ENCODE results near the gene SLC9A9.

DNA sequence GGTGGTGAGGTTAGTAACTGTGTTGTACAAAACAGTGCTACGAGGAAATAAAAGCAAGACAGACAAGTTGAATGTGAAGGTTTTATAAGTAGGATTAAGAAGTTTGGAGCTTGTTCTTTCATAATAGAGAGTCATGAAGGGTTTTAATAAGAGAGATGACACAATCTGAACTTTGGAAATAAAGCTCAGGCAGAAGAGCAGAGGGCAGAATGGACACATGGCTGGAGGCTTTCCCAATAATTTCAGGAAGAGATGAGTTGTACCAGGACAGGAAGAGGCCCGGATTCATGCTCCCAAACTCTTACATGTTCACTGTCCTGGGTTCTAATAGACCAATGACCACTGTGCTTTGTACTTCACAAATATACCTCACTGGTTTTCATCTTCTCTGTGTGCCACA lies 194.8 kb downstream of the SLC9A9 start:
- TF ChIP-seq, protein P1, sequence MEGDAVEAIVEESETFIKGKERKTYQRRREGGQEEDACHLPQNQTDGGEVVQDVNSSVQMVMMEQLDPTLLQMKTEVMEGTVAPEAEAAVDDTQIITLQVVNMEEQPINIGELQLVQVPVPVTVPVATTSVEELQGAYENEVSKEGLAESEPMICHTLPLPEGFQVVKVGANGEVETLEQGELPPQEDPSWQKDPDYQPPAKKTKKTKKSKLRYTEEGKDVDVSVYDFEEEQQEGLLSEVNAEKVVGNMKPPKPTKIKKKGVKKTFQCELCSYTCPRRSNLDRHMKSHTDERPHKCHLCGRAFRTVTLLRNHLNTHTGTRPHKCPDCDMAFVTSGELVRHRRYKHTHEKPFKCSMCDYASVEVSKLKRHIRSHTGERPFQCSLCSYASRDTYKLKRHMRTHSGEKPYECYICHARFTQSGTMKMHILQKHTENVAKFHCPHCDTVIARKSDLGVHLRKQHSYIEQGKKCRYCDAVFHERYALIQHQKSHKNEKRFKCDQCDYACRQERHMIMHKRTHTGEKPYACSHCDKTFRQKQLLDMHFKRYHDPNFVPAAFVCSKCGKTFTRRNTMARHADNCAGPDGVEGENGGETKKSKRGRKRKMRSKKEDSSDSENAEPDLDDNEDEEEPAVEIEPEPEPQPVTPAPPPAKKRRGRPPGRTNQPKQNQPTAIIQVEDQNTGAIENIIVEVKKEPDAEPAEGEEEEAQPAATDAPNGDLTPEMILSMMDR (IDR thresholded peaks at IDR 0.05 in 4 of 5, conservative IDR thresholded peaks at IDR 0.05 in 1 of 5) = no peak
- no peak for TF ChIP-seq POLR2A (IDR thresholded peaks at IDR 0.05)
